OCI-LY3 (cell line): ENCODE results near the gene RPS3.

Source experiments
- H2AFZ ChIP-seq: fragments of 200-600, 300-600 bp; shearing (Covaris generic); 2 replicates; pipeline ENCODE4 v1.6.0; 2014; ENCODE audit warnings: antibody characterized with exemption, low read depth, low read length
- H3K27ac ChIP-seq: fragments of 200-600, 300-600 bp; sonication (generic); 2 replicates; pipeline ENCODE4 v1.5.1; 2014; ENCODE audit warnings: mild to moderate bottlenecking, low read length, moderate library complexity, mixed read lengths
- H3K27me3 ChIP-seq: fragments of 200-600, 300-600 bp; sonication (generic); 2 replicates; pipeline ENCODE4 v1.6.1; 2014; ENCODE audit warnings: low read depth, low read length, mixed read lengths
- H3K36me3 ChIP-seq: fragments of 200-600, 300-600 bp; sonication (generic); replicated peaks from 2 replicates; pipeline ENCODE3; 2014; ENCODE audit warnings: low read depth, low read length, mixed read lengths
- H3K4me1 ChIP-seq: fragments of 300-600, 200-600 bp; sonication (generic); 2 replicates; pipeline ENCODE4 v1.6.1; 2014; ENCODE audit warnings: low read length, mixed read lengths
- H3K4me2 ChIP-seq: fragments of 200-600, 300-600 bp; sonication (generic); 2 replicates; pipeline ENCODE4 v1.6.1; 2014; ENCODE audit warnings: low read length, mixed read lengths
- H3K4me3 ChIP-seq: fragments of 300-600, 200-600 bp; sonication (generic); 2 replicates; pipeline ENCODE4 v1.5.1; 2014; ENCODE audit warnings: antibody characterized with exemption, mild to moderate bottlenecking, low read length, moderate library complexity
- H3K79me2 ChIP-seq: fragments of 300-600, 200-600 bp; shearing (Covaris generic); 2 replicates; pipeline ENCODE4 v1.6.1; 2014; ENCODE audit warnings: mild to moderate bottlenecking, low read length, mixed read lengths
- H3K9ac ChIP-seq: fragments of 300-600, 200-600 bp; shearing (Covaris generic); 2 replicates; pipeline ENCODE4 v1.6.0; 2014; ENCODE audit warnings: mild to moderate bottlenecking, low read length, moderate library complexity
- H3K9me3 ChIP-seq: fragments of 200-600, 300-600 bp; shearing (Covaris generic); 2 replicates; pipeline ENCODE4 v1.6.1; 2014; ENCODE audit warnings: low read length, mixed read lengths; ENCODE audit not compliant: insufficient read depth
- H4K20me1 ChIP-seq: fragments of 200-600, 300-600 bp; sonication (generic); 2 replicates; pipeline ENCODE4 v1.6.1; 2016; ENCODE audit warnings: low read length, mixed read lengths; ENCODE audit not compliant: insufficient read depth
- CTCF ChIP-seq: fragments of 200-600, 300-600 bp; sonication (generic); IDR thresholded peaks from 2 replicates; pipeline ENCODE4 v1.5.1; 2014; ENCODE audit warnings: antibody characterized with exemption, low read length, low read depth
- EZH2phosphoT487 ChIP-seq: fragments of 200-600 bp; shearing (Covaris generic); IDR thresholded peaks from 2 replicates; pipeline ENCODE4 v1.6.1; 2018; ENCODE audit warnings: antibody characterized with exemption, mixed run types, low read depth

The RPS3 gene

GRCh38 chr11:75445315-75445953, 46.1 kb downstream of the RPS3 start:
- Histone ChIP-seq H3K4me2 (no peak overlapping the region), H3K27me3 (peaks cover 11% of the 10 kb centered on the region), H3K4me1 (no peaks in the 10 kb centered on the region), H4K20me1 (no peaks in the 10 kb centered on the region), H3K36me3 (no peaks in the 10 kb centered on the region), H2AFZ (no peak overlapping the region), H3K79me2 (no peaks in the 10 kb centered on the region), H3K9me3 (no peaks in the 10 kb centered on the region), H3K9ac (no peak overlapping the region), H3K27ac (no peak overlapping the region), H3K4me3 (no peak overlapping the region)
- TF ChIP-seq EZH2phosphoT487 (no peak), CTCF (peak; percentile 99)

GRCh38 chr11:75447415-75447814, 48.1 kb downstream of the RPS3 start:
- no peaks in the 10 kb centered on the region for H4K20me1 ChIP-seq
- peaks cover 6% of the 10 kb centered on the region; the same call in 1 of the 2 replicates for H3K27me3 ChIP-seq
- no peak overlapping the region for H3K4me2 ChIP-seq
- TF ChIP-seq EZH2phosphoT487: no peak
- TF ChIP-seq CTCF: no peak
- H3K4me3 ChIP-seq: no peak overlapping the region
- no peaks in the 10 kb centered on the region for H3K4me1 ChIP-seq
- H3K36me3 ChIP-seq: no peaks in the 10 kb centered on the region
- no peak overlapping the region for H3K9ac ChIP-seq
- H3K79me2 ChIP-seq: no peaks in the 10 kb centered on the region
- no peak overlapping the region for H3K27ac ChIP-seq
- no peak overlapping the region for H2AFZ ChIP-seq
- no peaks in the 10 kb centered on the region for H3K9me3 ChIP-seq

GRCh38 chr11:75449271-75449670, 50.0 kb downstream of the RPS3 start:
- no peaks in the 10 kb centered on the region for H4K20me1 ChIP-seq
- no peak overlapping the region for H2AFZ ChIP-seq
- no peak overlapping the region for H3K27ac ChIP-seq
- TF ChIP-seq CTCF (no peak), EZH2phosphoT487 (no peak)
- no peak overlapping the region for H3K9ac ChIP-seq
- H3K4me3 ChIP-seq: no peak overlapping the region
- no peaks in the 10 kb centered on the region for H3K27me3 ChIP-seq
- H3K4me2 ChIP-seq: no peak overlapping the region
- no peaks in the 10 kb centered on the region for H3K36me3 ChIP-seq
- no peaks in the 10 kb centered on the region for H3K9me3 ChIP-seq
- H3K79me2 ChIP-seq: no peaks in the 10 kb centered on the region
- H3K4me1 ChIP-seq: no peaks in the 10 kb centered on the region

- TF ChIP-seq CTCF (no peak), EZH2phosphoT487 (no peak)
- no peaks in the 10 kb centered on the region for H4K20me1 ChIP-seq
- no peak overlapping the region for H3K27ac ChIP-seq
- no peaks in the 10 kb centered on the region for H3K36me3 ChIP-seq
- H3K9ac ChIP-seq: no peak overlapping the region
- H3K79me2 ChIP-seq: no peaks in the 10 kb centered on the region
- no peaks in the 10 kb centered on the region for H3K9me3 ChIP-seq
- no peak overlapping the region for H3K4me3 ChIP-seq
- no peak overlapping the region for H3K4me2 ChIP-seq
- no peaks in the 10 kb centered on the region for H3K27me3 ChIP-seq
- no peaks in the 10 kb centered on the region for H3K4me1 ChIP-seq
- no peak overlapping the region for H2AFZ ChIP-seq
Measured at GRCh38 chr11:75449776-75450175, 50.5 kb downstream of the RPS3 start.
